ENCODE measurements around the gene TANGO2.

Gene TANGO2

DNA sequence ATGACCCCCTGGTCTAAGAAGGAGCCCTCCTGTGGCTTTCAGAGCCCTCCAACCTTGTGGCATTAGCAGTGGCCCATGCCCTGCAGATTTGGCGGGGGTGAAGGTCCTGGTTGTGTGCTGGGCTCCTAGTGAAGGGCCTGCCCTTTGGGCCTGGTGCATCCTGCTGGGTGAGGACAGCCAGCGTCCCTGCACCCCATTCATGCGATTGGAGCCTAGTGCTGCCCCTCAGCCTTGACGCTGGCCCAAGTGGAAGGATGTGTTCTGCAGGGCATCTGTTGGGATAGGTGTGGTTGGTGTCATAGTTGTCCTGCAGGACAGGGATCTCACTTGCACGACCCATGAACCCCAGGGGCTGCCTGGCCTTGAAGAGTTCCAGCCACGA lies 31.0 kb downstream of the TANGO2 start:
- Mint-ChIP-seq H3K27ac (no peak overlapping the region), H3K9me3 (no peaks in the 10 kb centered on the region), H3K36me3 (ENCODE audit: low read depth) (peaks cover 16% of the 10 kb centered on the region), H3K27me3 (ENCODE audit: low read depth) (no peaks in the 10 kb centered on the region), H3K4me1 (no peaks in the 10 kb centered on the region), H3K4me3 (no peak overlapping the region)
- TF ChIP-seq, protein P1, sequence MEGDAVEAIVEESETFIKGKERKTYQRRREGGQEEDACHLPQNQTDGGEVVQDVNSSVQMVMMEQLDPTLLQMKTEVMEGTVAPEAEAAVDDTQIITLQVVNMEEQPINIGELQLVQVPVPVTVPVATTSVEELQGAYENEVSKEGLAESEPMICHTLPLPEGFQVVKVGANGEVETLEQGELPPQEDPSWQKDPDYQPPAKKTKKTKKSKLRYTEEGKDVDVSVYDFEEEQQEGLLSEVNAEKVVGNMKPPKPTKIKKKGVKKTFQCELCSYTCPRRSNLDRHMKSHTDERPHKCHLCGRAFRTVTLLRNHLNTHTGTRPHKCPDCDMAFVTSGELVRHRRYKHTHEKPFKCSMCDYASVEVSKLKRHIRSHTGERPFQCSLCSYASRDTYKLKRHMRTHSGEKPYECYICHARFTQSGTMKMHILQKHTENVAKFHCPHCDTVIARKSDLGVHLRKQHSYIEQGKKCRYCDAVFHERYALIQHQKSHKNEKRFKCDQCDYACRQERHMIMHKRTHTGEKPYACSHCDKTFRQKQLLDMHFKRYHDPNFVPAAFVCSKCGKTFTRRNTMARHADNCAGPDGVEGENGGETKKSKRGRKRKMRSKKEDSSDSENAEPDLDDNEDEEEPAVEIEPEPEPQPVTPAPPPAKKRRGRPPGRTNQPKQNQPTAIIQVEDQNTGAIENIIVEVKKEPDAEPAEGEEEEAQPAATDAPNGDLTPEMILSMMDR (IDR thresholded peaks at IDR 0.05; ENCODE audit: unreplicated experiment in 3 of 3) = no peak

GRCh38 chr22:20052309-20053259 lies 31.7 kb downstream of the TANGO2 start:
- Mint-ChIP-seq H3K4me3 (no peak overlapping the region), H3K27ac (no peak overlapping the region), H3K27me3 (ENCODE audit: low read depth) (no peaks in the 10 kb centered on the region), H3K4me1 (no peaks in the 10 kb centered on the region), H3K9me3 (no peaks in the 10 kb centered on the region), H3K36me3 (ENCODE audit: low read depth) (peaks cover 16% of the 10 kb centered on the region)
- TF ChIP-seq, protein P1 (IDR thresholded peaks at IDR 0.05; ENCODE audit: unreplicated experiment in 3 of 3) = no peak

GRCh38 chr22:20053407-20054033 lies 32.6 kb downstream of the TANGO2 start:
- TF ChIP-seq, protein P1 (IDR thresholded peaks at IDR 0.05; ENCODE audit: unreplicated experiment in 3 of 3) = no peak
- Mint-ChIP-seq H3K36me3 (ENCODE audit: low read depth) (peaks cover 10% of the 10 kb centered on the region), H3K4me1 (peaks cover under 1% of the 10 kb centered on the region), H3K4me3 (no peak overlapping the region), H3K9me3 (no peaks in the 10 kb centered on the region), H3K27ac (no peak overlapping the region), H3K27me3 (ENCODE audit: low read depth) (no peaks in the 10 kb centered on the region)

- no peaks in the 10 kb centered on the region for H3K27me3 Mint-ChIP-seq (ENCODE audit: low read depth)
- H3K9me3 Mint-ChIP-seq = no peaks in the 10 kb centered on the region
- peaks cover 6% of the 10 kb centered on the region for H3K4me1 Mint-ChIP-seq
- TF ChIP-seq, protein P1 (IDR thresholded peaks at IDR 0.05; ENCODE audit: unreplicated experiment in 3 of 3) = no peak
- no peak overlapping the region for H3K4me3 Mint-ChIP-seq
- H3K36me3 Mint-ChIP-seq (ENCODE audit: low read depth) = peaks cover 5% of the 10 kb centered on the region
- no peak overlapping the region for H3K27ac Mint-ChIP-seq
Observed at GRCh38 chr22:20054034-20054427, 33.1 kb downstream of the TANGO2 start.

GRCh38 chr22:20054485-20054884 lies 33.6 kb downstream of the TANGO2 start:
- Mint-ChIP-seq H3K4me1 (peaks cover 10% of the 10 kb centered on the region), H3K4me3 (no peak overlapping the region), H3K27me3 (ENCODE audit: low read depth) (no peaks in the 10 kb centered on the region), H3K9me3 (no peaks in the 10 kb centered on the region), H3K27ac (no peak overlapping the region), H3K36me3 (ENCODE audit: low read depth) (peaks cover 3% of the 10 kb centered on the region)
- TF ChIP-seq, protein P1 (IDR thresholded peaks at IDR 0.05; ENCODE audit: unreplicated experiment in 3 of 3) = no peak
